NCI-H1105 (cell line): ENCODE data around the gene CNTRL.

Experiments used
- DNase-seq: peaks from one replicate; lab custom pipeline; 2025; lab: John Stamatoyannopoulos, UW

Gene CNTRL

DNA sequence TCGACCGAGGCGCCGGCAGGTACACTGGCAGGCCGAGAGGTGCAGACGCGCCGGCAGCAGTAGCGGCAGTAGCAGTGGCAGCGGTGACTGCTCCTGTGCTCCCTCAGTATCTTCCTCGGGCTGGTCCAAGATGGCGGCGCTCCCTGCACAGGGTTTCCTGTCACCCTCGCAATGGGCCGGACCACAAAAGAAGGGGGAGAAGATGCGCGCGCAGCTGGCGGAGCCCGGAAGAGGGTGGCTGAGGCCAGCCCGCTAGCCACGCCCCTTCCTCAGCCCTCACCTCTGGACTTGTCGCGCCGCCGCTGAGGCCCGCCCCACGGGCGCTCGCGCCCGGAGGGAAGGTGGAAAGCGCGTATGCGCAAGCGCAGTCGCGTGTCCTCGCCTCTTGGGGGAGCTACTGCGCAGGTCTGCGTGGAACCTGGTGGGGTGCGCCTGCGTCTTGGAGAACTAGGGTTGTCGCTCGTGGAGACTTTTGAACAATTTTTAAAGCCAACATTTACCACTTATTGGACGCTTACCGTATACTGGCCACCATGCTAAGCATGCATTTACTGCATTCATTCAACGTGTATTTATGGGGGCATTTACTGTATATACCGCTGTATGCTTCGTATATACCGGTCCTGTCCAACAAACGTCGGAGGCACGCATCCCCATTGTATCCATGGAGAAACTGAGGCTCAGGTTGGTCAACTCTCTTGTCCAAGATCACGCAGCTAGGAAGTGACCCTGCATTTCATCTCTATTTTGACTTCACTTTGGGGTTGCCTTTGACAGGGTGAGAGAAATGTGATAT, 127.2 kb downstream of the CNTRL start, which contains the start of gene RAB14:
RAB14 (minus strand) TSS at position 132 of the 796 bp plus-strand sequence. CDS start 8,457 bp downstream, outside the sequence.
- peak; percentile 99 for DNase-seq

DNA sequence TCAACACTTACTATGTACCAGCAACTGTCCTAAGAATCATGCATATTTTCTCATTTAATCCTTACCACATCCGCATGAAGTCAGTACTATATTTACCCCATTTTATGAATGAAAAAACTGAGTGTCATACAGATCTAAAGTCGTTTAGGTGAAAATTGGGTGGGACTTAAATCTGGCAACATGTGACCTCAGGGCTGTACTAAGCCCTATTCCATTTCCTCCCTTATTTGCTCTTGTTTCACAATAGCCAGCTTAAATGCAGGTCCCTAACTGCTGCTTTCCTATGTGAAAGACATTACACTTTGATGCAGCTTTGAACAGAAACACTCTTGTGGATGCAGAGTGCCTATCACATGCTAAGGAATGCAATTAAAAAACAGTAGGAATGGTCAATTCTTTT, 129.4 kb downstream of the CNTRL start:
- DNase-seq: no peak

- DNase-seq: no peak
Measured at GRCh38 chr9:121204611-121205010, 129.9 kb downstream of the CNTRL start.

GRCh38 chr9:121206516-121207370, 132.0 kb downstream of the CNTRL start:
- DNase-seq: no peak

- DNase-seq: no peak
Measured at GRCh38 chr9:121207371-121207940, 132.7 kb downstream of the CNTRL start.

- no peak for DNase-seq
Measured at GRCh38 chr9:121210536-121210935, 135.8 kb downstream of the CNTRL start.

DNA sequence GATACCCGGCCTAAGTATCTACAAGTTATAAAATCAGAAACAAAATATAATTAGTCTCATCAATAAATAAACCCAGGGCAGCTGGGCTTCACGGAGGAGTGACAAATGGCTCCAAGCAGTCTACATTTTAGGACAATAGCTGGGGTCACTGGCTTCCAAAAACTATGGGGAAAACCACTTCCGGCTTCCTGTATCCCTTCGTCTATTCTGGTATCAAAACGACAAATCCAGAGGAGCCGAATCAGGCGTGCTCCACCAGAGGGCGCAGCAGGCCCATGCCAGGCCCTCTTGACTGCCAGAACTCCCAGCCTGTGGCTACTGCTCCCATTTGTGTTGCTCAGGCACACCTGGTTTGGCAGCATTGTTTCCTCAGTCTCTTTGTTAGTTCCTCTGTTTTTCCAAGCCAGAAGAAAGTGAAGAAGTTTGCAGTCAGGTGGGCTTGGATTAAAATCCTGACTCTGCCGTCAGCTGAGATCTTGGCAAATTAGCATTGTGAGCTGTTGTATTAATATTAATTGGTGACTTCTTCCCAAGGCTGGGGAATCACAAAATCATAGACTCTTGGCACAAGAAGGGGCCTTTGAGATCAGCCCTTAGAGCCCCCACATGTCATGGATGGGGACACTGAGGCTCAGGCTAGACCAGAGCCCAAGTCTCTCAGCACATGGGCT, 138.5 kb downstream of the CNTRL start:
- DNase-seq: peak; percentile 79

DNA sequence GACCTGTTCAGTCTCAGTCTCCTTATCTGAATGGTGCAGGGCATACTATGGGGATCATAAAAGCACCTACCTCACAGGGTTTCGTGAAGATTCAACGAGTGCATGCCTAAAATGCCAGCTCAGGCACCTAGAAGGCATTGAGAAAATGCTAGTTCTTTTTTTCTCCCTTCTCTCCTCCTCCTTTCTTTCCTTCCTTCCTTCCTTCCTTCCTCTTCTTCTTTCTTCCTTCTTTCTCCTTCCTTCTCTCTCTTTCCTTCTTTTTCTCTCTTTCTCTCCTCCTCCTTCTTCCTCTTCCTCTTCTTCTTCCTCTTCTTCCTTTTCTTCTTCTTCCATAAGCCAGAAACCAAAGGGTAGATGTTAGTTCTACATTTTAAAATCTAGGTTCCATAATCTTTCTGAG, 139.2 kb downstream of the CNTRL start:
- DNase-seq: no peak

DNA sequence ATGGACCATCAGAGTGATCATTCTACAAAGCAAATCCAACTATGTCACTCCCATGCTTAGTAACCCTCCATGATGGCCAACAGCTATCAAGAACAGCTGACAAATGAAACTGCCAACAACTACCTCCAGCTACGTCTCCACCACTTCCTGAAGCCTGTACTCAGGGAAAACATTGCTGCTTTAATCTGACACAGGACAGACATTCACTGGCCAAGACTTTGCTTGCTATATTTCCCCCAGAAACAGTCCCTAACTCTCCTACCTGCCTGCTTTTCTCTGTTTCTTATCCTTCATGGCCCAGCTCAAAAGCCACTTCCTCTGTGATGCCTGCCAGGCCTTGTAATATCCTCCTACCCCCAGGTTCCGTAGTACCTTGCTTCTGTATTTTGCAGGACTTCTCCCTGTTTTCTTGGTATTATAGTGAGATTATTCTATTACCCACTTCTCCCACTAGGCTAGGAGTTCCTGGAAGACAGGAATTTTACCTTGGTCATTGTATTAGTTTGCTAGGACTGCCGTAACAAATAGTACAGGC, 141.6 kb downstream of the CNTRL start:
- no peak for DNase-seq

DNA sequence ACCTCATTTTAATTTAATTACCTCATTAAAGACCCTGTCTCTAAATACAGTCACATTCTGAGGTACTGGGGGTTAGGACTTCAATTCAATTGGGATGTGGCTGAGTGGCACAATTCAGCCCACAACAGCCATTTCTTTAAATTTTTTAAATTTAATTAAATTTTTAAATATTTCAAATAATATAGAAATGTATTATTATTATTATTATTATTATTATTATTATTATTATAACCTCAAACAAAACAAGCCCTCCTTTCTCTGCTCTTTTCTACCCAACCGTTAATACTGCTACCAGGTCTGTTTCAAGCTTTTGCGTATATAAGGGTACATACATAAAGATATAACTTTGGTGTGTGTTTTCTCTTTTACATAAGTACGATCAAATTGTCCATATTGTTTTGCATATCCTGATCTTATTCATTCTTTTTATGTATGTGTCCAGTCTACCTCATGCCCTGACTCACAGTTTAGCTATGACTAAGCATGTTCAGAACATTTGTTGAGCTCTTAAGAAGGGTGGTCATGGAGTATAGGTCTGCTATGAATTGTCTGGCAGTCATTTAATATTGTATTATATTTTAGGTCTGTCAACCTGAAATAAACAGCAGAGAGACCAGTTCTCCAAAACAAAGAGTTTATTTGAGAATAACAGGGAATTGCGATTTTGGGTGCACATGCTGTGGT, 143.0 kb downstream of the CNTRL start:
- DNase-seq: no peak

GRCh38 chr9:121218357-121219027, 143.7 kb downstream of the CNTRL start:
- no peak for DNase-seq

GRCh38 chr9:121219530-121219929, 144.8 kb downstream of the CNTRL start:
- no peak for DNase-seq

DNA sequence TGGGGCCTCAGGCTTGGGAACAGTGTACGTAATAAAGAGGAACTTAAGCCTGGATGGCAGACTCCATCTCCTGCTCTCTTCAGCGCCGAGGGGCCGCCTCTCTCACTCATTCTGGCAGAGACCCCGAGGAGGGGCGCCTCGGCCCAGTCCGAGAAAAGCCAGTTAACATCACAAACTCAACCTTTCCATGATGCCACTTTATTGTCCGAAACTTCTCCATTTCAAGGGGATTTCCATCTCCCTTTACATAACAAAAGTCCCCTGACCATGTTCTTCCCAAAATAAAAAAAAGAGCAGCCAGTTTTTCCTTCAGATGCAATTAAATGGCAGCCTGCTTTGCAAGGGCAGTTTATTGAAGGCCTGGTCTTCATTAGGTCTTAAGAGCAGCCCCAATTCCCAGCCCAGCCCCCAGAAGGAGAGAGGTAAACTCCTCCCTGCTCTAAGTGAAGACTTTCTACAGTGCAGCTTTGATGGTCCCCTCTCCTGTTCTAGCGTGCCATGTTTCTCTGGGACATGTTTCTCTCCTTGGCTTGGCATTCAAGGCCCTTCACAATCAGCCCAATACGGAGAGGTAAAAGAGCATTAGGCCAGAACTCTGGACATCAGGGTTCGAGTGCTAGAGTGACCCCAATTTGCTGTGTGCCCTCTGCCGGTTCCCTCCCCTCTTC, 146.4 kb downstream of the CNTRL start:
- DNase-seq: no peak

DNA sequence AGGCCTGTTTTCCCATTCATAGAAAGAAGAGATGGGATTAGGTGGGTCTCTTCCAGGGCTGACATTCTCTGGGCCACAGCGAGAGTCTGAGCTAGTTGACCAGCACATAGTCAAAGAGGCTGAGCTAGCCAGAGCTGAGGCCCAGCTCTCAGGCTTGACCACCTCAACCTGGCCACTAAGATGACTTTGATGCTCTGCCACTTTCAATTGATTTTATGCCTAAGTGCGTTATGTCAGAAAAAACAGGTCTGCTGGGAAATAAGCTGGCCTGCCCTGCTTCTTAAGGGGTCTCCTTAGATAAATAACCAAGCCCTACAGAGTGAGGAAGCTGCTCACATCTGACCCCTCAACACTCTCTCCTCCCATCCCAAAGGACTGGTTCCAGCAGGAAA, 146.9 kb downstream of the CNTRL start:
- no peak for DNase-seq

- DNase-seq: peak; percentile 41
Measured at GRCh38 chr9:121222524-121223171, 147.9 kb downstream of the CNTRL start.

GRCh38 chr9:121225240-121225639, 150.5 kb downstream of the CNTRL start:
- no peak for DNase-seq

DNA sequence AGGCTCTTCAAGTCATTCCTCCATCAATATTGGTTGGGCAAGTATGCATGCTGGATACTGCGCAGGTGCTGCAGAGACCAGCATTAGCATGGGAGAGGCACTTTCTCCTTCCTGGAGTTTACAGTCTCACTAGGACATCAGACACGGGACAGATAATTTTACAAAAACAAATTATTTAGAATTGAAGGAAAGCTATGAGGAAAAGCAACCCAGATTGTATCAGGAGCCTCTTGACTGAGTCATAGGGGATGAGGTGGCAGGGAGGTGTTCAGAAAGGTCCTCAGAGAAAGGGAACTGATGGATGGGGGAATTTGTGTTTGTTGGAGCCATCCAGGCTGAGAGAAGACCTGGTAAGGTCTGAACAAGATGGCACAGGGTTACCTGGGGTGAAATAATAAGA, 151.4 kb downstream of the CNTRL start:
- no peak for DNase-seq
